GM12878 (cell line): ENCODE measurements around the gene PAX5.

Experiments used
- CBX3 ChIP-seq: fragments of 200-600 bp; sonication (generic); IDR thresholded peaks from 2 replicates; pipeline ENCODE4 v1.6.1; 2016; ENCODE audit warnings: low read depth, borderline replicate concordance
- DPF2 ChIP-seq: fragments of 450-650 bp; IDR thresholded peaks from 2 replicates; pipeline ENCODE4 v1.6.1; 2017; ENCODE audit warnings: mild to moderate bottlenecking
- ETV6 ChIP-seq, 2 experiments: fragments of 450-650 bp in 1 of 2; IDR thresholded peaks in 1 of 2; conservative IDR thresholded peaks in 1 of 2; 2 replicates each; pipeline ENCODE4 v1.6.1; 2014; ENCODE audit warnings: antibody characterized with exemption in 1 of 2, borderline replicate concordance in 1 of 2, low read depth in 1 of 2, mild to moderate bottlenecking in 1 of 2, moderate library complexity in 1 of 2
- EZH2 ChIP-seq: IDR thresholded peaks from 2 replicates; pipeline ENCODE4 v1.6.1; 2012; ENCODE audit warnings: low read depth, mild to moderate bottlenecking, control low read depth, inconsistent platforms, low read length, borderline replicate concordance; ENCODE audit not compliant: control insufficient read depth
- GATAD2B ChIP-seq: fragments of 450-650 bp; conservative IDR thresholded peaks from 2 replicates; pipeline ENCODE4 v1.6.1; 2017; ENCODE audit warnings: low read depth, mild to moderate bottlenecking, moderate library complexity
- NFIC ChIP-seq: IDR thresholded peaks from 2 replicates; pipeline ENCODE4 v1.6.1; 2012; ENCODE audit warnings: low read depth, mild to moderate bottlenecking, inconsistent platforms, low read length, moderate library complexity
- NR2C2 ChIP-seq: IDR thresholded peaks from 2 replicates; pipeline ENCODE4 v1.6.1; 2011; ENCODE audit warnings: borderline replicate concordance, low read depth; ENCODE audit not compliant: control insufficient read depth, insufficient read length
- POLR2A ChIP-seq: IDR thresholded peaks from 2 replicates; pipeline ENCODE4 v1.6.1; 2011; ENCODE audit warnings: low read depth, mild to moderate bottlenecking, low read length
- PRDM15 ChIP-seq: fragments of 450-650 bp; formaldehyde crosslinking; IDR thresholded peaks from 2 replicates; pipeline ENCODE4 v1.4.0; 2020; ENCODE audit warnings: mild to moderate bottlenecking, moderate library complexity
- REST ChIP-seq: IDR thresholded peaks from 2 replicates; pipeline ENCODE4 v1.6.1; 2012; ENCODE audit warnings: mild to moderate bottlenecking, low read depth, low read length
- SRF ChIP-seq, 2 experiments: IDR thresholded peaks; 2 replicates each; pipeline ENCODE4 v1.6.1; 2011; ENCODE audit warnings: low read depth in 2 of 2, low read length in 2 of 2, mild to moderate bottlenecking in 1 of 2, moderate library complexity in 1 of 2
- ZNF274 ChIP-seq: IDR thresholded peaks from one replicate; pipeline ENCODE4 v1.8.0; 2011; ENCODE audit not compliant: insufficient read length, insufficient read depth
- TF ChIP-seq, protein P1 (sequence below), 3 experiments: IDR thresholded peaks in 2 of 3; conservative IDR thresholded peaks in 1 of 3; 2 replicates each; pipeline ENCODE4 v1.5.1; 2011; ENCODE audit warnings: low read depth in 3 of 3, low read length in 3 of 3, mild to moderate bottlenecking in 3 of 3, control low read depth in 2 of 3, moderate library complexity in 2 of 3, inconsistent platforms in 1 of 3, mixed read lengths in 1 of 3; ENCODE audit not compliant: control insufficient read depth in 2 of 3, insufficient read depth in 1 of 3; ENCODE audit errors: extremely low read depth in 1 of 3
- TF ChIP-seq, protein P2 (sequence below): fragments of 450-650 bp; IDR thresholded peaks from 2 replicates; pipeline ENCODE4 v1.6.1; 2017; ENCODE audit warnings: mild to moderate bottlenecking, moderate library complexity

DNA sequence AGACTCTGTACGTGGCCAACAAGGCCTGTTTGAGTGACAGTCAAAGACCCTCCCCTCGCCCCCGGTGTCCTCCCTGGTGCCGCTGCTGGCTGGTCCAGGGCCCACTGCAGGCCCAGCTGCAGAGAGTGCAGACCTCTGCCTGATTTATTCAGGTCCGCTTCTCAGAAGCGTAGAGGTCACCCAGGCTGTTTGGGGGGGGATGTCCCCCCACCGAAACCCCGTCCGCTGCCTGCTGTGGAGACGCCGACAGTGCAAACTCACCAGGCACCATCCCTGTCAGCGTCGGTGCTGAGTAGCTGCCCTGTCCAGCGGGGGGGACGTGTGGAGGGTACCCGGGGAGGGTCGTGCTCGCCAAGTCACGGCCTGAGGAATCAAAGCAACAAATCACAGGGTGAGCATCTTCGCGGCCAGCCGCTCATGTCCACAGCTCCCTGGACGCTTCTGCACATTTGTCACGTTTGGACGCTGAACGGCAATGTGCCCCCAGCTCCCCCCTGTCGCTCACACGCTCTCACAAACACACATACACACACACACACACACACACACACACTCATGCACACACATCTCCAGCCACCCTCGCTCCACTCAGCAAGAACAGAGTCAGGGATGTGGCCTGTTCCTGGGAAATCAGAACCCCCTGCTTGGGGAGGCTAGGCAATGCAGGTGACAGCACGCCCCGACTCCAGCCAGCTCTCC, 152.2 kb downstream of the PAX5 start:
- TF ChIP-seq REST (no peak), NFIC (no peak), POLR2A (no peak; the same call in 1 of the 2 replicates), ETV6 (conservative IDR thresholded peaks at IDR 0.05 in 1 of 2, IDR thresholded peaks at IDR 0.05 in 1 of 2; ENCODE audit: borderline replicate concordance in 1 of 2, low read depth in 1 of 2) (no peak), EZH2 (no peak), GATAD2B (no peak), DPF2 (no peak), ZNF274 (no peak), SRF (IDR thresholded peaks at IDR 0.05; ENCODE audit: low read depth in 2 of 2, low read length in 2 of 2) (no peak), PRDM15 (CRISPR knock-in tag) (no peak), CBX3 (no peak), NR2C2 (no peak)
- TF ChIP-seq, protein P1, sequence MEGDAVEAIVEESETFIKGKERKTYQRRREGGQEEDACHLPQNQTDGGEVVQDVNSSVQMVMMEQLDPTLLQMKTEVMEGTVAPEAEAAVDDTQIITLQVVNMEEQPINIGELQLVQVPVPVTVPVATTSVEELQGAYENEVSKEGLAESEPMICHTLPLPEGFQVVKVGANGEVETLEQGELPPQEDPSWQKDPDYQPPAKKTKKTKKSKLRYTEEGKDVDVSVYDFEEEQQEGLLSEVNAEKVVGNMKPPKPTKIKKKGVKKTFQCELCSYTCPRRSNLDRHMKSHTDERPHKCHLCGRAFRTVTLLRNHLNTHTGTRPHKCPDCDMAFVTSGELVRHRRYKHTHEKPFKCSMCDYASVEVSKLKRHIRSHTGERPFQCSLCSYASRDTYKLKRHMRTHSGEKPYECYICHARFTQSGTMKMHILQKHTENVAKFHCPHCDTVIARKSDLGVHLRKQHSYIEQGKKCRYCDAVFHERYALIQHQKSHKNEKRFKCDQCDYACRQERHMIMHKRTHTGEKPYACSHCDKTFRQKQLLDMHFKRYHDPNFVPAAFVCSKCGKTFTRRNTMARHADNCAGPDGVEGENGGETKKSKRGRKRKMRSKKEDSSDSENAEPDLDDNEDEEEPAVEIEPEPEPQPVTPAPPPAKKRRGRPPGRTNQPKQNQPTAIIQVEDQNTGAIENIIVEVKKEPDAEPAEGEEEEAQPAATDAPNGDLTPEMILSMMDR (IDR thresholded peaks at IDR 0.05 in 2 of 3, conservative IDR thresholded peaks at IDR 0.05 in 1 of 3; ENCODE audit: control insufficient read depth in 2 of 3, extremely low read depth in 1 of 3, insufficient read depth in 1 of 3, low read depth in 3 of 3, low read length in 3 of 3) = no peak
- TF ChIP-seq, protein P2, sequence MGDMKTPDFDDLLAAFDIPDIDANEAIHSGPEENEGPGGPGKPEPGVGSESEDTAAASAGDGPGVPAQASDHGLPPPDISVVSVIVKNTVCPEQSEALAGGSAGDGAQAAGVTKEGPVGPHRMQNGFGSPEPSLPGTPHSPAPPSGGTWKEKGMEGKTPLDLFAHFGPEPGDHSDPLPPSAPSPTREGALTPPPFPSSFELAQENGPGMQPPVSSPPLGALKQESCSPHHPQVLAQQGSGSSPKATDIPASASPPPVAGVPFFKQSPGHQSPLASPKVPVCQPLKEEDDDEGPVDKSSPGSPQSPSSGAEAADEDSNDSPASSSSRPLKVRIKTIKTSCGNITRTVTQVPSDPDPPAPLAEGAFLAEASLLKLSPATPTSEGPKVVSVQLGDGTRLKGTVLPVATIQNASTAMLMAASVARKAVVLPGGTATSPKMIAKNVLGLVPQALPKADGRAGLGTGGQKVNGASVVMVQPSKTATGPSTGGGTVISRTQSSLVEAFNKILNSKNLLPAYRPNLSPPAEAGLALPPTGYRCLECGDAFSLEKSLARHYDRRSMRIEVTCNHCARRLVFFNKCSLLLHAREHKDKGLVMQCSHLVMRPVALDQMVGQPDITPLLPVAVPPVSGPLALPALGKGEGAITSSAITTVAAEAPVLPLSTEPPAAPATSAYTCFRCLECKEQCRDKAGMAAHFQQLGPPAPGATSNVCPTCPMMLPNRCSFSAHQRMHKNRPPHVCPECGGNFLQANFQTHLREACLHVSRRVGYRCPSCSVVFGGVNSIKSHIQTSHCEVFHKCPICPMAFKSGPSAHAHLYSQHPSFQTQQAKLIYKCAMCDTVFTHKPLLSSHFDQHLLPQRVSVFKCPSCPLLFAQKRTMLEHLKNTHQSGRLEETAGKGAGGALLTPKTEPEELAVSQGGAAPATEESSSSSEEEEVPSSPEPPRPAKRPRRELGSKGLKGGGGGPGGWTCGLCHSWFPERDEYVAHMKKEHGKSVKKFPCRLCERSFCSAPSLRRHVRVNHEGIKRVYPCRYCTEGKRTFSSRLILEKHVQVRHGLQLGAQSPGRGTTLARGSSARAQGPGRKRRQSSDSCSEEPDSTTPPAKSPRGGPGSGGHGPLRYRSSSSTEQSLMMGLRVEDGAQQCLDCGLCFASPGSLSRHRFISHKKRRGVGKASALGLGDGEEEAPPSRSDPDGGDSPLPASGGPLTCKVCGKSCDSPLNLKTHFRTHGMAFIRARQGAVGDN = no peak
